Prostate gland (tissue), 2 donors: ENCODE measurements around the gene GSE1. TPM values are rescaled to one million over a fixed set of nuclear protein-coding genes. Genes with fewer than 3 reads are reported as not detected.
A peak's percentile ranks its signal among the peaks of the same experiment; 100 is the strongest.

Experiments used
- DNase-seq: peaks from one replicate; pipeline ENCODE4 v3.0.0-alpha.2; 2019; ENCODE audit warnings: low spot score
- H3K27ac ChIP-seq, 2 donors: fragments of 200-600 bp; sonication (generic); 2 replicates each; pipeline ENCODE4 v1.5.1; 2017 to 2019
- H3K27me3 ChIP-seq: fragments of 200-600 bp; sonication (generic); replicated peaks from 2 replicates; pipeline ENCODE4 v1.5.1; 2019; ENCODE audit not compliant: insufficient read depth
- H3K36me3 ChIP-seq, 2 donors: fragments of 200-600 bp; sonication (generic); 1 replicate in 1 of 2; 2 replicates in 1 of 2; pipeline versions ENCODE4 v1.5.1 to v1.8.1; 2017 to 2019
- H3K4me1 ChIP-seq: fragments of 200-600 bp; sonication (generic); replicated peaks from 2 replicates; pipeline ENCODE4 v1.5.1; 2019
- H3K4me3 ChIP-seq, 2 donors: fragments of 200-600 bp; sonication (generic); 2 replicates each; pipeline ENCODE4 v1.5.1; 2017 to 2019
- H3K9me3 ChIP-seq: fragments of 200-600 bp; sonication (generic); 2 replicates; pipeline ENCODE4 v1.5.1; 2017
- POLR2A ChIP-seq: fragments of 450-650 bp; IDR thresholded peaks from one replicate; pipeline ENCODE4 v1.6.1; 2016; ENCODE audit warnings: antibody characterized with exemption, mild to moderate bottlenecking
- POLR2AphosphoS5 ChIP-seq: sonication (generic); formaldehyde crosslinking; IDR thresholded peaks from one replicate; pipeline ENCODE4 v1.6.1; 2017; ENCODE audit warnings: antibody characterized with exemption
- WGBS: methylation state at CpG from one replicate; pipeline ENCODE4 v1.1.5; 2018; 5-methylcytosine and 5-hydroxymethylcytosine counted together
- intact Hi-C: fragments of 100-400 bp; cut with DNase I; formaldehyde crosslinking; loops from one replicate; pipeline ENCODE4 v1.14.2; 2022
- total RNA-seq, 2 donors: library from RNA; depleted of rRNA; stranded (reverse); fragments of >200 nt; gene quantifications; one replicate each; pipeline ENCODE4 v1.1.0, GENCODE V29; 2016
- TF ChIP-seq, protein P1 (sequence below), 4 experiments: fragments of 200-600 bp in 2 of 4; fragments of 450-650 bp in 2 of 4; sonication (generic) in 2 of 4; IDR thresholded peaks; 1 replicate in 3 of 4; 2 replicates in 1 of 4; pipeline ENCODE4 v1.5.1; 2016 to 2019; ENCODE audit warnings: antibody characterized with exemption in 4 of 4, mild to moderate bottlenecking in 2 of 4, moderate library complexity in 2 of 4

Gene GSE1
- total RNA-seq, 2 donors from 2014 or later: 41.4 to 146 TPM

- Histone ChIP-seq H3K27me3 (no peaks in the 10 kb centered on the region), H3K36me3 (no peaks in the 10 kb centered on the region), H3K4me1 (peaks cover 9% of the 10 kb centered on the region), H3K27ac (peak within 1 kb of the TSS in 1 of 2 donors; percentile 48), H3K9me3 (no peaks in the 10 kb centered on the region), H3K4me3 (peak within 1 kb of the TSS; percentile 52 to 58)
- WGBS: 2% methylated on average over 57 of the region's 86 CpGs
- DNase-seq: peak; percentile 85
- intact Hi-C loops: no loop called here
- peak; percentile 73 for TF ChIP-seq POLR2AphosphoS5
- no peak for TF ChIP-seq POLR2A
Measured at GRCh38 chr16:85688586-85689284, 75.6 kb downstream of the GSE1 start, which contains the start of gene GINS2. GINS2 (minus strand) TSS chr16:85688954; CDS start chr16:85688898, 56 bp downstream.

- Histone ChIP-seq H3K4me3 (peak overlapping the region; percentile 52 to 58), H3K36me3 (no peaks in the 10 kb centered on the region), H3K27me3 (no peaks in the 10 kb centered on the region), H3K9me3 (no peaks in the 10 kb centered on the region), H3K27ac (peak overlapping the region in 1 of 2 donors; percentile 48), H3K4me1 (peaks cover 9% of the 10 kb centered on the region)
- WGBS: 24% methylated on average over 27 of the region's 27 CpGs
- intact Hi-C loops: no loop called here
- peak; percentile 34 for DNase-seq
- no peak for TF ChIP-seq POLR2AphosphoS5
Measured at GRCh38 chr16:85689285-85689949, 76.3 kb downstream of the GSE1 start.

GRCh38 chr16:85689950-85690320 lies 76.8 kb downstream of the GSE1 start:
- no peak overlapping the region for H3K4me3 ChIP-seq
- no peaks in the 10 kb centered on the region for H3K27me3 ChIP-seq
- WGBS: 46% methylated on average over 9 of the region's 9 CpGs
- H3K9me3 ChIP-seq: no peaks in the 10 kb centered on the region
- H3K27ac ChIP-seq: peak overlapping the region; percentile 42 to 48
- TF ChIP-seq POLR2AphosphoS5 (no peak), POLR2A (no peak)
- TF ChIP-seq, protein P1, sequence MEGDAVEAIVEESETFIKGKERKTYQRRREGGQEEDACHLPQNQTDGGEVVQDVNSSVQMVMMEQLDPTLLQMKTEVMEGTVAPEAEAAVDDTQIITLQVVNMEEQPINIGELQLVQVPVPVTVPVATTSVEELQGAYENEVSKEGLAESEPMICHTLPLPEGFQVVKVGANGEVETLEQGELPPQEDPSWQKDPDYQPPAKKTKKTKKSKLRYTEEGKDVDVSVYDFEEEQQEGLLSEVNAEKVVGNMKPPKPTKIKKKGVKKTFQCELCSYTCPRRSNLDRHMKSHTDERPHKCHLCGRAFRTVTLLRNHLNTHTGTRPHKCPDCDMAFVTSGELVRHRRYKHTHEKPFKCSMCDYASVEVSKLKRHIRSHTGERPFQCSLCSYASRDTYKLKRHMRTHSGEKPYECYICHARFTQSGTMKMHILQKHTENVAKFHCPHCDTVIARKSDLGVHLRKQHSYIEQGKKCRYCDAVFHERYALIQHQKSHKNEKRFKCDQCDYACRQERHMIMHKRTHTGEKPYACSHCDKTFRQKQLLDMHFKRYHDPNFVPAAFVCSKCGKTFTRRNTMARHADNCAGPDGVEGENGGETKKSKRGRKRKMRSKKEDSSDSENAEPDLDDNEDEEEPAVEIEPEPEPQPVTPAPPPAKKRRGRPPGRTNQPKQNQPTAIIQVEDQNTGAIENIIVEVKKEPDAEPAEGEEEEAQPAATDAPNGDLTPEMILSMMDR (IDR thresholded peaks at IDR 0.05): no peak
- intact Hi-C loops: no loop called here
- H3K36me3 ChIP-seq: no peaks in the 10 kb centered on the region
- H3K4me1 ChIP-seq: peaks cover 9% of the 10 kb centered on the region
- no peak for DNase-seq

DNA sequence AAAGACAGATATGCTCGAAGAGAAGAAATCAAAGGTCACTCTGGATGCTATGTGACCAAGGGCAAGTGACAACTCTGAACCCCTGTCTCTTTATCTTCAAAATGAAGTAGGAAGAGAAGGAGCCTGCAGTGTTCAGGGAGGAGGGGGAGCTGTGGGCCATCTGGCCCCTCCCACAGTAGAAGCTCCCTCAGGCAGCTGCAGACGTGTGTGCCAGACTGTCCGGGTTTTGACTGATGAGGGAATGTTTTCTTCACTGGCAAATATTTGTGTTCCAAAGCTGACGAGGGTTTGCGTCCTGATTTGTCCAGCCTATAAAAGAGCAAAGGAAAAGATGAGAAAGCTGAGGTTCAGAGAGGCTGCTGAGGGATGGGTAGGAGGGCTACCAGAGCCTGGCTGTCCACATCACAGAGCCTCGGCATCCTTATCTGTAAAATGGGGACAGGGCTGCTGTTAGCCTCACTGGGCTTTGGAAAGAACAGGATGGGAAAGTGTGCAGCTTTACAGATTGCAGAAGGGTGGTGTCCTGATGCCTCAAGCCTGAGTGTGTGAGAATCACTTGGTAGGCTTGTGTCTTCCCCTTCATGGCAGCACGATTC lies 77.4 kb downstream of the GSE1 start:
- H3K4me3 ChIP-seq: no peak overlapping the region
- intact Hi-C loops: no loop called here
- TF ChIP-seq, protein P1 (IDR thresholded peaks at IDR 0.05): no peak
- TF ChIP-seq POLR2AphosphoS5: peak; percentile 66
- 35% methylated on average over 7 of the region's 7 CpGs for WGBS
- no peaks in the 10 kb centered on the region for H3K9me3 ChIP-seq
- no peaks in the 10 kb centered on the region for H3K36me3 ChIP-seq
- no peaks in the 10 kb centered on the region for H3K27me3 ChIP-seq
- peak; percentile 54 for DNase-seq
- peak overlapping the region; percentile 42 to 48 for H3K27ac ChIP-seq
- peaks cover 9% of the 10 kb centered on the region for H3K4me1 ChIP-seq

DNA sequence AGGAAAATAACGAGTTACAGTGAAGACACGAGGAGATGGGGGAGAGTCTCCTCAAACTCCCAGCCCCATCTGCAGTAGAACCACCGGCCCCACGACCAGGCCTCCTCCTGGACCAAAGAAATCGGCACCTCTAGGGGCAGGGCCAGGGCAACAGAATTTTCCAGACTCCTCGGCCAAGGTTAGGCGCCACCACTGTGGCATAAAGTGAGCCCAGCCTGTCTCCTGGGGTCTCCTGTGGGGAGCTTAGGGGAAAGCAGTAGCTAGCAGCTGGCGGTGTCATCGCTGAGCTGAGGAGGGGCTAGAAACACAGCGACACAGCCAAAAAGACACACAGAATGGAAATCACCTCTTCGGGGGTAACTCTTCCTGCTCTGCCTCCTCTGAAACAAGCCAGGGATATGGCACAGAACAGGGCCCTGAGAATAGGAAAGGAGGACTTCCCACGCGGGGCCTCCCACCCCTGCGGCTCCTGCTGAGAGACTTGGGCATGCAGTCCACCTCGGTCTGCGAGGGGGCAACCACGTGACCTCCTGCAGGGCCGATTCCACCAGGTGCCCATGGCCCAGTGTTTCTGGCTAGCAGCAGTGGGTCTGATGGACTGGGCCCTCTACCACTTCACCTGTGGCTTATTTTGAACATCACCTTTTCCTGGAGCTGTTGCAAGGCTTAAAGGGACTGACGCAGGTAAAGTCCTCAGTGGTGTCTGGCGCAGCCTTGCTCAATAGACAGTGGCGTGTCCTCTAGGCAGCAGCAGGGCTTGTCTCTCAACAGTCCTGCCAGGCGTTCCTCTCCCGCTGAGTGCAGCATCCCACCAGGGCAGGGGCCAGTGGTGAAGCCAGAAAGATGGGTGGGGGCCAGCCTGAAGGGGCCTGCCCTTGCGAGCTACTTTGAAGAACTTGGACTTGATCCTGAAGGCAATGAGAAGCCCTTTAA lies 82.3 kb downstream of the GSE1 start:
- DNase-seq: no peak
- H3K36me3 ChIP-seq: no peaks in the 10 kb centered on the region
- H3K4me1 ChIP-seq: no peaks in the 10 kb centered on the region
- TF ChIP-seq POLR2A: no peak
- TF ChIP-seq, protein P1 (IDR thresholded peaks at IDR 0.05): no peak
- TF ChIP-seq POLR2AphosphoS5: no peak
- H3K27me3 ChIP-seq: no peaks in the 10 kb centered on the region
- WGBS: 80% methylated on average over 24 of the region's 24 CpGs
- H3K4me3 ChIP-seq: no peak overlapping the region
- intact Hi-C loops: no loop called here
- H3K9me3 ChIP-seq: no peaks in the 10 kb centered on the region
- no peak overlapping the region for H3K27ac ChIP-seq
